Panc1 (cell line): ENCODE results near the gene GNPNAT1. TPM values are rescaled to one million over a fixed set of nuclear protein-coding genes. Genes with fewer than 3 reads are reported as not detected.

Experiments used
- ATAC-seq: fragments of 200-7000 bp; cut with Tn5 transposase; 2 replicates; pipeline ENCODE4 v1.9.1; 2020; ENCODE audit warnings: mild to moderate bottlenecking, moderate library complexity
- BruUV-seq: library from RNA; stranded (reverse); fragments of 400-500 nt; replicated peaks from 2 replicates; lab custom pipeline; 2021; lab: Mats Ljungman, UMichigan
- CTCF ChIA-PET: fragments of 300-600 bp; sonication (Branson Sonifier 250); formaldehyde crosslinking; loops from one replicate; lab custom pipeline; 2022; ENCODE audit warnings: antibody characterized with exemption; lab: Charles Lee
- POLR2A ChIA-PET: fragments of 300-600 bp; sonication (Branson Sonifier 250); formaldehyde crosslinking; loops from one replicate; lab custom pipeline; 2022; ENCODE audit warnings: antibody characterized with exemption; lab: Charles Lee
- DNase-seq: peaks from one replicate; pipeline ENCODE4 v3.0.0-alpha.2; 2010; ENCODE audit warnings: low read depth, low spot score
- H3K27ac ChIP-seq: 2 replicates; pipeline ENCODE4 v1.5.1; 2011; ENCODE audit warnings: mild to moderate bottlenecking, low read length, inconsistent platforms
- H3K27me3 ChIP-seq: fragments of 200-500 bp; sonication (Bioruptor generic); 2 replicates; pipeline ENCODE4 v1.6.0; 2014; ENCODE audit warnings: low read length, inconsistent platforms; ENCODE audit not compliant: control insufficient read depth, insufficient read depth
- H3K36me3 ChIP-seq: fragments of 200-500 bp; sonication (Bioruptor generic); 2 replicates; pipeline ENCODE4 v1.5.1; 2014; ENCODE audit warnings: inconsistent platforms, mild to moderate bottlenecking, low read length, moderate library complexity; ENCODE audit not compliant: control insufficient read depth, insufficient read depth
- H3K4me1 ChIP-seq: 2 replicates; pipeline ENCODE4 v1.5.1; 2011; ENCODE audit warnings: inconsistent platforms, mild to moderate bottlenecking, low read length, moderate library complexity; ENCODE audit not compliant: control insufficient read depth, insufficient read depth
- H3K4me3 ChIP-seq, 2 experiments: 2 replicates each; pipeline ENCODE4 v1.5.1; 2011 to 2012; ENCODE audit warnings: low read depth in 2 of 2, low read length in 2 of 2, mild to moderate bottlenecking in 2 of 2, inconsistent platforms in 1 of 2, moderate library complexity in 1 of 2
- H3K9me3 ChIP-seq: fragments of 200-500 bp; sonication (Bioruptor generic); 2 replicates; pipeline ENCODE4 v1.5.1; 2014; ENCODE audit warnings: low read depth, mild to moderate bottlenecking, inconsistent platforms, low read length, moderate library complexity; ENCODE audit not compliant: control insufficient read depth, insufficient read depth
- POLR2AphosphoS5 ChIP-seq: IDR thresholded peaks from 2 replicates; pipeline ENCODE4 v1.6.1; 2012; ENCODE audit warnings: mild to moderate bottlenecking, low read depth, low read length, moderate library complexity
- SIN3A ChIP-seq: IDR thresholded peaks from 2 replicates; pipeline ENCODE4 v1.6.1; 2012; ENCODE audit warnings: low read depth, mild to moderate bottlenecking, low read length, moderate library complexity, borderline replicate concordance; ENCODE audit not compliant: insufficient read depth
- TCF7L2 ChIP-seq: IDR thresholded peaks from 2 replicates; pipeline ENCODE4 v1.6.1; 2011; ENCODE audit warnings: mild to moderate bottlenecking, low read depth, low read length, inconsistent platforms
- in situ Hi-C: cut with HindIII; loops from 2 replicates; pipeline ENCODE4 v1.10.0; 2016; ENCODE audit warnings: low sequenced_read_pairs, low pct_unique_long_range_greater_than_20kb
- intact Hi-C: fragments of 100-400 bp; cut with micrococcal nuclease; formaldehyde crosslinking; loops from one replicate; pipeline ENCODE4 v1.10.0; 2022; ENCODE audit not compliant: unreplicated experiment
- total RNA-seq: library from RNA; stranded (reverse); gene quantifications from one replicate; pipeline ENCODE4 v1.2.1, GENCODE V29; 2021; ENCODE audit not compliant: unreplicated experiment
- TF ChIP-seq, protein P1 (sequence below), 2 experiments: IDR thresholded peaks; 2 replicates each; pipeline ENCODE4 v1.6.1; 2011 to 2012; ENCODE audit warnings: low read depth in 2 of 2, control low read depth in 1 of 2, low read length in 1 of 2, mild to moderate bottlenecking in 1 of 2, moderate library complexity in 1 of 2; ENCODE audit not compliant: insufficient read depth in 1 of 2
- TF ChIP-seq, protein P2 (sequence below): fragments of 450-650 bp; IDR thresholded peaks from 2 replicates; pipeline ENCODE4 v1.5.1; 2017; ENCODE audit warnings: mild to moderate bottlenecking

The GNPNAT1 gene
- total RNA-seq, 1 experiment from 2014 or later, result 22.2 TPM

DNA sequence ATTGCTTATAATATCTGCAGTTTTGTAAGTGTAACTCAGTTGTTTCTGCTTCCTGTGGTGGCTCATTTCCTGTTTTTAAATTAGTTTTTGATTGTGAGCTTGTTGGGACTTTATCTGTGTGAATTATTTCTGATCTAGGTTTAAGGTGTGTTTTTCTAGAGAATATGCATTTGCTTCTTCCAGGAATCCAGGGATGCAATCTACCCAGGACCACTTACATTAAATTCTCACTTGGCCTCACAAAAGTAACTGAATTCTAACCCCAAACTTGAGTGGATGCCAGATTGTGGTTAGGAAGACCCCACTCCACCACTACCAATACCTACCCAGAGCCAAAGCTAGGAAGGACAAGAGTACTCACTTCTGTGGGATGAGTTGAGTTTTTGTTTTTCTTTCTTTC is 49.5 kb downstream of the GNPNAT1 start:
- no peak overlapping the region for H3K4me3 ChIP-seq
- intact Hi-C loops (no loop called here), in situ Hi-C loops (no loop called here)
- no peaks in the 10 kb centered on the region; the same call in 1 of the 2 replicates for H3K36me3 ChIP-seq
- TF ChIP-seq SIN3A (no peak), TCF7L2 (no peak), POLR2AphosphoS5 (no peak)
- TF ChIP-seq, protein P1, sequence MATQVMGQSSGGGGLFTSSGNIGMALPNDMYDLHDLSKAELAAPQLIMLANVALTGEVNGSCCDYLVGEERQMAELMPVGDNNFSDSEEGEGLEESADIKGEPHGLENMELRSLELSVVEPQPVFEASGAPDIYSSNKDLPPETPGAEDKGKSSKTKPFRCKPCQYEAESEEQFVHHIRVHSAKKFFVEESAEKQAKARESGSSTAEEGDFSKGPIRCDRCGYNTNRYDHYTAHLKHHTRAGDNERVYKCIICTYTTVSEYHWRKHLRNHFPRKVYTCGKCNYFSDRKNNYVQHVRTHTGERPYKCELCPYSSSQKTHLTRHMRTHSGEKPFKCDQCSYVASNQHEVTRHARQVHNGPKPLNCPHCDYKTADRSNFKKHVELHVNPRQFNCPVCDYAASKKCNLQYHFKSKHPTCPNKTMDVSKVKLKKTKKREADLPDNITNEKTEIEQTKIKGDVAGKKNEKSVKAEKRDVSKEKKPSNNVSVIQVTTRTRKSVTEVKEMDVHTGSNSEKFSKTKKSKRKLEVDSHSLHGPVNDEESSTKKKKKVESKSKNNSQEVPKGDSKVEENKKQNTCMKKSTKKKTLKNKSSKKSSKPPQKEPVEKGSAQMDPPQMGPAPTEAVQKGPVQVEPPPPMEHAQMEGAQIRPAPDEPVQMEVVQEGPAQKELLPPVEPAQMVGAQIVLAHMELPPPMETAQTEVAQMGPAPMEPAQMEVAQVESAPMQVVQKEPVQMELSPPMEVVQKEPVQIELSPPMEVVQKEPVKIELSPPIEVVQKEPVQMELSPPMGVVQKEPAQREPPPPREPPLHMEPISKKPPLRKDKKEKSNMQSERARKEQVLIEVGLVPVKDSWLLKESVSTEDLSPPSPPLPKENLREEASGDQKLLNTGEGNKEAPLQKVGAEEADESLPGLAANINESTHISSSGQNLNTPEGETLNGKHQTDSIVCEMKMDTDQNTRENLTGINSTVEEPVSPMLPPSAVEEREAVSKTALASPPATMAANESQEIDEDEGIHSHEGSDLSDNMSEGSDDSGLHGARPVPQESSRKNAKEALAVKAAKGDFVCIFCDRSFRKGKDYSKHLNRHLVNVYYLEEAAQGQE (IDR thresholded peaks at IDR 0.05; ENCODE audit: insufficient read depth in 1 of 2, low read depth in 2 of 2, low read length in 1 of 2), result no peak
- TF ChIP-seq, protein P2, sequence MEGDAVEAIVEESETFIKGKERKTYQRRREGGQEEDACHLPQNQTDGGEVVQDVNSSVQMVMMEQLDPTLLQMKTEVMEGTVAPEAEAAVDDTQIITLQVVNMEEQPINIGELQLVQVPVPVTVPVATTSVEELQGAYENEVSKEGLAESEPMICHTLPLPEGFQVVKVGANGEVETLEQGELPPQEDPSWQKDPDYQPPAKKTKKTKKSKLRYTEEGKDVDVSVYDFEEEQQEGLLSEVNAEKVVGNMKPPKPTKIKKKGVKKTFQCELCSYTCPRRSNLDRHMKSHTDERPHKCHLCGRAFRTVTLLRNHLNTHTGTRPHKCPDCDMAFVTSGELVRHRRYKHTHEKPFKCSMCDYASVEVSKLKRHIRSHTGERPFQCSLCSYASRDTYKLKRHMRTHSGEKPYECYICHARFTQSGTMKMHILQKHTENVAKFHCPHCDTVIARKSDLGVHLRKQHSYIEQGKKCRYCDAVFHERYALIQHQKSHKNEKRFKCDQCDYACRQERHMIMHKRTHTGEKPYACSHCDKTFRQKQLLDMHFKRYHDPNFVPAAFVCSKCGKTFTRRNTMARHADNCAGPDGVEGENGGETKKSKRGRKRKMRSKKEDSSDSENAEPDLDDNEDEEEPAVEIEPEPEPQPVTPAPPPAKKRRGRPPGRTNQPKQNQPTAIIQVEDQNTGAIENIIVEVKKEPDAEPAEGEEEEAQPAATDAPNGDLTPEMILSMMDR, result no peak
- ChIA-PET CTCF (no interaction called here), POLR2A (interaction anchor here (0.5 kb wide), 1 partner anchor 101 kb away, joined by 5 read pairs; no protein-coding TSS in a partner anchor)
- H3K9me3 ChIP-seq, result no peaks in the 10 kb centered on the region
- H3K4me1 ChIP-seq, result no peaks in the 10 kb centered on the region
- no peak overlapping the region for H3K27ac ChIP-seq
- H3K27me3 ChIP-seq, result no peaks in the 10 kb centered on the region
- no peak for DNase-seq
- BruUV-seq, result no TSS peak
- ATAC-seq, result no peak

DNA sequence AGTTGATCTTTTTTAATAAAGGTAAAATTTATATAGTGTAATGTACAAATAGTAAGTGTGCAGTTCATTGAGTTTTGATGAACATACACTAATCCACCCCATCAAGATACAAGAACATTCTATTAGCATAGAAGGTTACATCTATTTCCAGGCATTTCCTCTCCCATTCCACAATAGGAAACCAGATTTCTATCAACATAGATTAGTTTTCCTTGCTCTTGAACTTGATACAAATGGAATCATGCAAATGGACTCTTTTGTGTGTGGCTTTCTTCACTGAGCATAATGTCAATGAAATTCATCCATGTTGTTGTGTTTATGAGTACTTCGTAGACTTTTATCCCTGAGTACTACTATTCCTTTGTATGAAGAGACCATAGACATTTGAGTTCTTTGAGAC is 50.7 kb downstream of the GNPNAT1 start:
- CTCF ChIA-PET, result no interaction called here
- no peak overlapping the region for H3K4me3 ChIP-seq
- DNase-seq (no peak), ATAC-seq (no peak)
- no peaks in the 10 kb centered on the region for H3K27me3 ChIP-seq
- no peaks in the 10 kb centered on the region for H3K9me3 ChIP-seq
- in situ Hi-C loops, result no loop called here
- no peaks in the 10 kb centered on the region for H3K4me1 ChIP-seq
- TF ChIP-seq SIN3A, result no peak
- POLR2A ChIA-PET, result interaction anchor here (0.5 kb wide), 1 partner anchor 29 kb away, joined by 3 read pairs; no protein-coding TSS in a partner anchor
- intact Hi-C loops, result no loop called here
- no peaks in the 10 kb centered on the region; the same call in 1 of the 2 replicates for H3K36me3 ChIP-seq
- no peak overlapping the region for H3K27ac ChIP-seq
- no TSS peak for BruUV-seq

DNA sequence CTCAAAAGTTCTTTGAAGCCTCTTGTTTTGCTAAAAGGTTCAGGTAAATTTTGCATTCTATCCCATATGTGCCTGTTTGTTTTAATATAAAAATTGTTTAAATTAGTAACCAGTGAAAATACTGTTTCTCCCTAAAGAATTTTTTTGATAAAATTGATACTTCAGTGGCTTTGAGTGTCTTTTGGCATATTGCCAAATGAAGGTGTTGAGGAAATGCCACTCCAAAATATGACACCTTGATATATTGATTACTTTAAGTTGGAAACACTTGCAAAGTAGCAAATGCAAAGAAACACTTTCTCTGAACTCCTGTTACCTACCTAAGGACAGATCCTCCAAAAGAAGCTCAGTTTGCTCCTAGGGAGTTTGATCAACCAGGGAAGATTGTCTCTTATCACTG is 53.0 kb downstream of the GNPNAT1 start:
- H3K4me1 ChIP-seq, result no peaks in the 10 kb centered on the region

More for the DNA sequence above, 53.0 kb downstream of the GNPNAT1 start:
- intact Hi-C loops (no loop called here), in situ Hi-C loops (no loop called here)
- Histone ChIP-seq H3K9me3 (no peaks in the 10 kb centered on the region), H3K4me3 (no peak overlapping the region), H3K27me3 (no peaks in the 10 kb centered on the region), H3K27ac (no peak overlapping the region), H3K36me3 (no peaks in the 10 kb centered on the region)
- CTCF ChIA-PET, result no interaction called here
- TF ChIP-seq POLR2AphosphoS5 (no peak), TCF7L2 (no peak)
- TF ChIP-seq, protein P1 (IDR thresholded peaks at IDR 0.05; ENCODE audit: insufficient read depth in 1 of 2, low read depth in 2 of 2, low read length in 1 of 2), result no peak
- TF ChIP-seq, protein P2, result no peak
- DNase-seq (no peak), ATAC-seq (no peak)
- BruUV-seq, result no TSS peak
- POLR2A ChIA-PET, result no interaction called here
